ENCODE measurements around the gene TBL1X.

GRCh38 chrX:9784332-9784731 is 319.5 kb downstream of the TBL1X start:
- TF ChIP-seq CTCF (IDR thresholded peaks at IDR 0.05) (no peak), POLR2A (IDR thresholded peaks at IDR 0.05) (no peak), EP300 (IDR thresholded peaks at IDR 0.05) (no peak)
